ENCODE measurements around the gene CRAMP1. TPM values are rescaled to one million over a fixed set of nuclear protein-coding genes. Genes with fewer than 3 reads are reported as not detected.

The CRAMP1 gene
- total and polyA plus RNA-seq, 2 of the 8 experiments (the other 6 are each of a cell fraction or from before 2014, with no cell fraction given): 19.2 to 23.2 TPM

DNA sequence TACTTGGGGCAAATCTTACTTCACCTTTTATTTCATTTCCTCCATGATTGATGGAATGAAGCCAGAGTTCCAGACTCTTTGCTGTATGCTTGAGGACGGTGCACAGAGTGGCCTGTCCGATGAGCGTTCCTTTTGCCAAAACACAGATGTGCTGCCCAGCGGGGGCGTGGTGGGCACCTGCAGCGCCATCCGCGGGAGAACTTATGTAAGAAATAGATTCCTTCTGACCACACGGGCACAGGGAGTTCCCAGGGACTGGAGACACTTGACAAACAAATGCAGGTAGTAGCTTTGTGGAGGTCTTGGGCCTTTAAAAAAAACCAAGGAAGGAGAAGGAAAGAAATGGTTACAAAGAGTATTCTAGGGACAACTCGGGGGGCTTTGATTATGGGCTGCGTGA, 30.6 kb downstream of the CRAMP1 start:
- Histone ChIP-seq H2BK5ac (ENCODE audit: low read depth, low read length) (no peak overlapping the region), H2BK15ac (ENCODE audit: low read length) (no peak overlapping the region), H4K20me1 (replicated peaks in 1 of 2; ENCODE audit: control insufficient read depth in 1 of 2, insufficient read depth in 2 of 2, low read length in 2 of 2) (peaks cover 19 to 22% of the 10 kb centered on the region in 2 experiments), H2BK120ac (replicated peaks; ENCODE audit: low read depth, low read length) (no peak overlapping the region), H4K91ac (replicated peaks; ENCODE audit: insufficient read length, low read length) (no peak overlapping the region), H3K23me2 (ENCODE audit: low read depth, low read length) (no peaks in the 10 kb centered on the region), H3K56ac (replicated peaks; ENCODE audit: insufficient read length, low read depth, low read length) (no peak overlapping the region), H3K79me1 (ENCODE audit: low read depth, low read length) (peaks cover 7% of the 10 kb centered on the region), H3K4me2 (ENCODE audit: insufficient read depth in 1 of 2, low read depth in 2 of 2, low read length in 2 of 2) (no peak overlapping the region), H3K27ac (ENCODE audit: low read depth, low read length) (no peak overlapping the region), H3K27me3 (replicated peaks in 1 of 4; ENCODE audit: control insufficient read depth in 3 of 4, extremely low read depth in 1 of 4, insufficient read depth in 3 of 4, low read length in 3 of 4) (no peaks in the 10 kb centered on the region), H3K14ac (ENCODE audit: insufficient read length) (no peak overlapping the region), H4K8ac (ENCODE audit: extremely low read depth, insufficient read depth, low read length) (no peak overlapping the region), H2BK12ac (ENCODE audit: low read depth, low read length) (no peak overlapping the region), H3K79me2 (ENCODE audit: control insufficient read depth in 1 of 2, insufficient read depth in 2 of 2, low read length in 2 of 2) (no peaks in the 10 kb centered on the region; a peak in 1 of 4 replicates), H4K5ac (ENCODE audit: insufficient read length, low read depth, low read length) (no peak overlapping the region), H3K36me3 (ENCODE audit: control insufficient read depth in 2 of 4, insufficient read depth in 4 of 4, low read length in 3 of 4) (peaks cover 15 to 45% (median 31%) of the 10 kb centered on the region in 4 experiments; a peak in 7 of 8 replicates), H2AFZ (ENCODE audit: low read length) (no peak overlapping the region), H3K9ac (replicated peaks in 1 of 4; ENCODE audit: extremely low read depth in 1 of 4, low read depth in 3 of 4, low read length in 3 of 4) (no peak overlapping the region), H2AK5ac (ENCODE audit: low read depth, low read length) (no peak overlapping the region), H3K18ac (ENCODE audit: extremely low read depth, low read length) (no peak overlapping the region), H3K23ac (ENCODE audit: insufficient read length) (no peak overlapping the region), H3K4me1 (replicated peaks in 1 of 4; ENCODE audit: control insufficient read depth in 3 of 4, insufficient read depth in 4 of 4, low read length in 3 of 4) (peaks cover 0 to 2% (median 0%) of the 10 kb centered on the region in 4 experiments; a peak in 1 of 7 replicates), H3K4ac (replicated peaks; ENCODE audit: insufficient read length, low read depth, low read length) (no peak overlapping the region), H3K9me3 (ENCODE audit: insufficient read depth in 2 of 2, low read depth in 1 of 2, low read length in 1 of 2) (no peaks in the 10 kb centered on the region), H2BK20ac (ENCODE audit: low read length) (no peak overlapping the region), H3K4me3 (ENCODE audit: extremely low read depth in 1 of 4, insufficient read depth in 2 of 4, low read depth in 3 of 4, low read length in 4 of 4) (no peak overlapping the region)
- WGBS, 2 experiments (ENCODE audit: extremely low coverage in 1 of 2, insufficient coverage in 1 of 2, insufficient read length in 1 of 2, insufficient replicate concordance in 2 of 2, low coverage in 1 of 2, low lambda C conversion rate in 2 of 2, missing lambda C conversion rate in 1 of 2): 92% methylated on average over 11 of the region's 11 CpGs; no CpG with 5 or more reads in 1 of the 2 experiments
- POLR2A ChIA-PET (ENCODE audit: partially characterized antibody): no interaction called here
- CTCF ChIA-PET (ENCODE audit: partially characterized antibody): interaction anchor here (1.6 kb wide), 1 partner anchor 81 kb away, joined by 5 read pairs; no protein-coding TSS in a partner anchor
- no peak for DNase-seq (ENCODE audit: low read depth in 1 of 2, low spot score in 2 of 2)
- FAIRE-seq: no peak
- TF ChIP-seq ATF3 (IDR thresholded peaks at IDR 0.05; ENCODE audit: insufficient read depth, low read depth, low read length) (no peak), KDM5A (IDR thresholded peaks at IDR 0.05; ENCODE audit: low read length) (no peak), TBP (IDR thresholded peaks at IDR 0.05; ENCODE audit: low read depth, low read length) (no peak), EZH2 (IDR thresholded peaks at IDR 0.05; ENCODE audit: low read depth, low read length, severe bottlenecking) (no peak), POLR2A (IDR thresholded peaks at IDR 0.05; ENCODE audit: control extremely low read depth in 1 of 2, low read depth in 2 of 2, low read length in 2 of 2) (no peak), CREB1 (IDR thresholded peaks at IDR 0.05) (no peak)
